IPS-18a (cell line): Measurements from ENCODE around the gene GOLPH3.

Experiments
- H3K27ac ChIP-seq: one replicate; pipeline ENCODE4 v1.5.1; 2013; ENCODE audit warnings: low read length
- H3K27me3 ChIP-seq: one replicate; pipeline ENCODE4 v1.6.1; 2013; ENCODE audit warnings: mild to moderate bottlenecking, low read length; ENCODE audit not compliant: control insufficient read depth, insufficient read depth
- H3K36me3 ChIP-seq: one replicate; pipeline ENCODE4 v1.6.1; 2013; ENCODE audit warnings: low read depth, low read length; ENCODE audit not compliant: control insufficient read depth
- H3K4me1 ChIP-seq: one replicate; pipeline ENCODE4 v1.6.1; 2013; ENCODE audit warnings: low read depth, low read length; ENCODE audit not compliant: control insufficient read depth
- H3K4me3 ChIP-seq: one replicate; pipeline ENCODE4 v1.5.1; 2013; ENCODE audit warnings: low read length
- H3K9ac ChIP-seq: one replicate; pipeline ENCODE4 v1.6.1; 2013; ENCODE audit warnings: mild to moderate bottlenecking, low read length, moderate library complexity
- H3K9me3 ChIP-seq: one replicate; pipeline ENCODE4 v1.6.1; 2013; ENCODE audit warnings: low read depth, low read length; ENCODE audit not compliant: control insufficient read depth

The GOLPH3 gene

DNA sequence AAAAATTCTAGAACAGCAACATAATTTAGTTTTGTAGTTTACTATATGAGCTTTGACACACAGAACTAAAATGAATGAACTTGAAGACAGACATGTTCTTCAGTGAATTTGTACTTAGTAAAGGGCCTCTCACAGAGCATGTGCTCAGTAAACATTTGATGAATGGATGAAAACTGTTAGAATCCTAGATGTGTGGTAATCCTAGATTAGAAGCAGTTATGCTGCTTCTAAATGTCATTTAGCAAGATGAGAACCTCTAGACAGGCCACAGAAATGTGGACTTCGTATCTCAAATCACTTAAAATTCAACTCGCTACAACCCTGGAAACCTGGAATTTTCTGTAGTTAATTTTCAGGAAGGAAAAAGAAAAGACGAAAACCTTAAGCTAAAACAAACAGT lies 8.5 kb downstream of the GOLPH3 start:
- no peak overlapping the region for H3K9ac ChIP-seq
- no peak overlapping the region for H3K4me3 ChIP-seq
- H3K9me3 ChIP-seq: no peaks in the 10 kb centered on the region
- H3K4me1 ChIP-seq: no peaks in the 10 kb centered on the region
- peaks cover 35% of the 10 kb centered on the region for H3K36me3 ChIP-seq
- H3K27me3 ChIP-seq: no peaks in the 10 kb centered on the region
- H3K27ac ChIP-seq: no peak overlapping the region

DNA sequence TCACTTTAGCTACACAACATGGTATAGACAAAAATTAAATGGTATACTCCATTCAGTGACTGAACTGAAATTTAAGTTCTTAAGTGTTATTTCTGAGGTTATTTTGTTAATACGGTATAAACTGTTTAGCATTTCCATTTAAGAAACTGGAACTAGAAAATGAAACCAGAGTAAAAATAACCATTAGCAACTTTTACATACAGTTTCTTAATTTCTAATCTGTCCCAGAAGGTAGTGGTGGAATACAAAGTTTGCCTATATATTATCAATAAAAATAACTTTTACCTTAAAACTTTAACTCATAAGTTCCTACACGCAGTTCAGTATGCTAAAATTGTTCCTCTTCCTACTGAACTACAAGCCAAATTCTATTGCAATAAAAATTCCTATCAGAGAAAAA lies 10.3 kb downstream of the GOLPH3 start:
- Histone ChIP-seq H3K4me1 (no peaks in the 10 kb centered on the region), H3K27ac (no peak overlapping the region), H3K36me3 (peaks cover 20% of the 10 kb centered on the region), H3K4me3 (no peak overlapping the region), H3K9ac (no peak overlapping the region), H3K9me3 (no peaks in the 10 kb centered on the region), H3K27me3 (no peaks in the 10 kb centered on the region)

DNA sequence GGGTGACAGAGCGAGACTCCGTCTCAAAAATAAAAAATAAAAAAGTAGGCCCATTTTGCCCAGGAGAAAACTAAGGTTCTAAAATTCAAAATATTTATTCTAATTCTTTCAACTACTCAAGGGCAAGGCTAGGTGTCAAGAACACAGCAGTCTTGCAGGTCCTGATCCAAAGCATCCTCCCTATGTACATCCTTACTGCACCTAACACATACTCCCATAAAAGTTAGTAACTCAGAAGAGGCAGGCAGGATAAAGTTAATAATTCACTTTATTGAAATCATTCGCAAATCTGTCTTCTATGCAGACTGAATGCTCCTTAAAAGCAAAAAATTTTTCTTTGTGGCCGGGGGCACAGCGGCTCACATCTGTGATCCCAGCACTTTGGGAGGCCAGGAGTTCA lies 11.1 kb downstream of the GOLPH3 start:
- H3K36me3 ChIP-seq: peaks cover 13% of the 10 kb centered on the region
- H3K9ac ChIP-seq: no peak overlapping the region
- no peaks in the 10 kb centered on the region for H3K27me3 ChIP-seq
- no peak overlapping the region for H3K4me3 ChIP-seq
- peaks cover 4% of the 10 kb centered on the region for H3K4me1 ChIP-seq
- no peaks in the 10 kb centered on the region for H3K9me3 ChIP-seq
- H3K27ac ChIP-seq: no peak overlapping the region

DNA sequence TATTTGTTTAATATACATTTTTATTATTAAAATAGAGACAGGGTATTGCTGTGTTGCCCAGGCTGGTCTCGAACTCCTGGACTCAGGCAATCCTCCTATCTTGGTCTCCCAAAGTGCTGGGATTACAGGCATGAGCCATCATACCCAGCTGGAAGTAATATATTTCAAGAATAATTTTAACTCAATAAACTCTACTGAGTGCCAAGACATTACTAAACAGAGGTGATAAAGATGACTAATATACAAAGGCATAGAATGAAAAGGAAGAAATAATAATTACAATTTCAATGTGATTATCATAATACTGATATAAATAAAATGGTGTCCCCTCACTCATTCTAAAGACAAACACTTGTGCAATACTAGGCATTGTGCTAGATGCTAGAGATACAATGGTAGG lies 13.9 kb downstream of the GOLPH3 start:
- Histone ChIP-seq H3K4me1 (peaks cover 9% of the 10 kb centered on the region), H3K9ac (no peak overlapping the region), H3K36me3 (no peaks in the 10 kb centered on the region), H3K4me3 (no peak overlapping the region), H3K27me3 (no peaks in the 10 kb centered on the region), H3K9me3 (no peaks in the 10 kb centered on the region), H3K27ac (no peak overlapping the region)

DNA sequence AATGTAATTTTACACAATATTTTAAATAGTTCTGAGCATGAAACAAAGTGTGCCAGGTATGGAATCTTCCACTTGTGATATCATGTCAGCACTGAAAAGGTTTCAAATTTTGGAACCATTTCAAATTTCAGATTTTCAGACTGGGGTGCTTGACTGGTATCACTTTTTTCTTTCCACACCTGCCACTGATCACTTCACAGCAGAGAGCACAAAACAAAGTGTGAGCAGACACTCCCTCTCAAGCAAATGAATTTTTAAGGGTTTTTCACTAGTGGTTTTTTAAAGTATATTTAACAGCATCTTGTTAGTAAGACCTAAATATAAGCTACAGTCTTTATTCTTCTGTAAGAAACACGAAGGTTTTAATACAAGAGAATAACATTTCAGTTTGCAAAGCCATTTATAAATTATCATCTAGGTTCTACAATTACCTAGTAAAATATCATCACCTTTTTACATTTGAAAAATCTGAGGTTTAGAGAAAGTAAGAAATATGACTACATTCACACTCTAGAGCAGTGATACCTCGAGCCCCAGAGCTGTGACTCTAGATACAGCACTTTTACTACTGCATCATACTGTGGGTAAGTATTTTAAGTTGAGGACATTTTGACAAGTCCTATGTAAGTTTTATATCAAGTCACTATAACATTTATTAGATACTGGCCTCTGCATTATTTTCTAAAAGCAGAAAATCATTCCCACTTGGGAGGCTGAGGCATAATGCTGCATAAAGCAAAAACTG lies 14.6 kb downstream of the GOLPH3 start:
- no peak overlapping the region for H3K27ac ChIP-seq
- H3K4me1 ChIP-seq: peaks cover 9% of the 10 kb centered on the region

DNA sequence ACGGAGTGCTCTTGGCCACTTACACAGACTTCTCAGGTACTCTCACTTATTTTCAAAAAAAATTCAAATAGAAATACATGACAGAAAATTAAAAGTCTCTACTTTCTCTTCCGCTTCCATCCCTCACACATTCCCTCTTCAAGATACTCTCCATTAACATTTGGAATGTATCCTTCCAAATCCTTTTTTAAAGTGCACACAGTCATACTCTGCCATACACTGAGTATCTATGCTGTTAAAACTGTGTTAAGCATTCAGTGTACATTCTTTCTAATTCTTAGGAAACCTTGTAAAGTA lies 15.5 kb downstream of the GOLPH3 start:
- Histone ChIP-seq H3K27ac (no peak overlapping the region), H3K36me3 (no peaks in the 10 kb centered on the region), H3K27me3 (no peaks in the 10 kb centered on the region), H3K4me3 (no peak overlapping the region), H3K9ac (no peak overlapping the region), H3K4me1 (peaks cover 9% of the 10 kb centered on the region), H3K9me3 (no peaks in the 10 kb centered on the region)

More for the DNA sequence above, 14.6 kb downstream of the GOLPH3 start:
- H3K9me3 ChIP-seq: no peaks in the 10 kb centered on the region
- H3K27me3 ChIP-seq: no peaks in the 10 kb centered on the region
- no peak overlapping the region for H3K4me3 ChIP-seq
- no peak overlapping the region for H3K9ac ChIP-seq
- H3K36me3 ChIP-seq: no peaks in the 10 kb centered on the region

DNA sequence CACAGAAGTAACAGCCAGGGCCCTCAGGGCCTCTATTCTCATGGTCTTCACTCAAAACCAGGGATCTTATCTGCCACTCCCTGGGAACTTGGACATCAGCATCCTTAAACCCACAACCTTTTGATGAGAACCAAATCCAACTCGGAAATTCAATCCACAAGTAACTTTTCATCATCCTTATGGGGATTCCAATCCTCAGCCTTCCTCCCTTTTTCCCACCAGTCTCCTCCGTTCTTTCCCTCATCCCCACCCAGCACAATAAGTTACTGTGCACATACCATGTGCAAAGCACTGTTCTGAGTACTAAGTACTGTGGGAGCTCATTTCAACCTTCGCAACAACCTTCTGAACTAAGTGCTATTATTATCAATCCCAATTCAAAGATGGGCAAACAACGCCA lies 17.0 kb downstream of the GOLPH3 start:
- H3K27ac ChIP-seq: no peak overlapping the region
- H3K36me3 ChIP-seq: no peaks in the 10 kb centered on the region
- H3K27me3 ChIP-seq: no peaks in the 10 kb centered on the region
- no peak overlapping the region for H3K4me3 ChIP-seq
- H3K9me3 ChIP-seq: no peaks in the 10 kb centered on the region
- H3K4me1 ChIP-seq: peaks cover 9% of the 10 kb centered on the region
- no peak overlapping the region for H3K9ac ChIP-seq

DNA sequence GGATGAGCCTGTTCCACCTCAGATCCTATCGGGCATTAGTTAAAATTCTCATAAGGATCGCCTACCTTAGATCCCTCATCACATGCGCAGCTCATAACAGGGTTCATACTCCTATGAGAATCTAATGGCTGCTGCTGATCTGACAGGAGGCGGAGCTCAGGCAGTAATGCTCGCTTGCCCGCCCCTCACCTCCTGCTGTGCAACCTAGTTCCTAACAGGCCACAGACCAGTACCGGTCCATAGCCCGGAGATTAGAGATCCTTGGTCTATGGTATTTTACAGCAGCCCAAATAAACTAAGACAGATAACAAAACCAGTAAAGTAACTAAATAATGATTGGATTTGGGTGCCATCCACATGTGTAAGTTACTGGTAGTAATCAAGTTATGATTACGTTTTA lies 17.5 kb downstream of the GOLPH3 start:
- H3K4me1 ChIP-seq: peaks cover 9% of the 10 kb centered on the region
- H3K36me3 ChIP-seq: no peaks in the 10 kb centered on the region
- no peak overlapping the region for H3K4me3 ChIP-seq
- H3K9me3 ChIP-seq: no peaks in the 10 kb centered on the region
- H3K27ac ChIP-seq: no peak overlapping the region
- H3K27me3 ChIP-seq: no peaks in the 10 kb centered on the region
- H3K9ac ChIP-seq: no peak overlapping the region

DNA sequence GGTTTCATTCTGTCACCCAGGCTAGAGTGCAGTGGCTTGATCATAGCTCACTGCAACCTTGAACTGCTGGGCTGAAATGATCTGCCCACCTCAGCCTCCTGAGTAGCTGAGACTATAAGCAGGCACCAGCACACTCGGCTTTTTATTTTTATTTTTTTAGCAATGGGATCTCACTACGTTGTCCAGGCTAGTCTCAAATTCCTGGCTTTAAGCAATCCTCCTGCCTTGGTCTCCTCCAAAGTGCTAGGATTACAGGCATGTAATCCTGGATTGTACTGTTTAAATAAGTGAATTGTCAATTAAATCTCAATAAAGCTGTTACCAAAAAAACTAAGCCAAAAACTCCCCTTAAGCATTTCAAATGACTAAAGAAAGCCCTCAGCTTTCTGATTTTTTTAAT lies 18.9 kb downstream of the GOLPH3 start:
- Histone ChIP-seq H3K36me3 (no peaks in the 10 kb centered on the region), H3K27me3 (no peaks in the 10 kb centered on the region), H3K4me1 (peaks cover 9% of the 10 kb centered on the region)

DNA sequence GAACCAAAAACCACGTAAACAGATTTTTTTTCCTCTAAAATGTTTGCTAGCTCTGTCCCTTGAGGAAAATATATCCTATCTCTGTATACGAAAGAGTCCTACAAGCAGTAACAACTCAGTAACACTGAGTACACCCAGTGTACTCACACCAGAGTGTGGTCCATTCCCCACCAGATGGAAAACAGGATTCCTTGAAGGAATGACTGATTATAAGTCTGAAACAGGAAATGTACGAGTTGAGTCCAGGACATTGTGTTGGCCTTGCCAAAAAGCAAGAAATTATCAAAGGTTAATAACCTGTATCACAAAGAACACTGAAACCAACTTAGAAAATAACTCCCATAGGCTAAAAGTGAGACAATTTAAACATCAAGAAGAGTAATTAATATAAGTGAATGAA lies 20.4 kb downstream of the GOLPH3 start:
- no peak overlapping the region for H3K27ac ChIP-seq

More for the DNA sequence above, 18.9 kb downstream of the GOLPH3 start:
- H3K9me3 ChIP-seq: no peaks in the 10 kb centered on the region
- H3K4me3 ChIP-seq: no peak overlapping the region
- H3K9ac ChIP-seq: no peak overlapping the region
- no peak overlapping the region for H3K27ac ChIP-seq

DNA sequence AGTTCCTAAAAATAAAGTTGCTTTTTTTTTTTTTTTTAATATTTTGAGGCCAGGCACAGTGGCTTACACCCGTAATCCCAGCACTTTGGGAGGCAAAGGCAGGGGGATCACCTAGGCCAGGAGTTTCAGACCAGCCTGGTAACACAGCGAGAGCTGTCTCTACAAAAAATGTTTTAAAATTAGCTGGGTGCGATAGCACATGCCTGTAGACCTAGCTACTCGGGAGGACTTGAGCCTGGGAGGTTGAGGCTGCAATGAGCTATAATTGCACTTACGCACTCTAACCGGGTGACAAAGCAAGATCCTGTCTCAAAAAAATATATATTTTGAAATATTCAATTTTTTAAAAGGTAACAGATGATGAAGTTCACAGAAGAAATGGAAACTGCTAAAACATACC lies 22.9 kb downstream of the GOLPH3 start:
- no peaks in the 10 kb centered on the region for H3K36me3 ChIP-seq
- H3K9ac ChIP-seq: no peak overlapping the region
- no peak overlapping the region for H3K27ac ChIP-seq
- H3K27me3 ChIP-seq: no peaks in the 10 kb centered on the region
- H3K4me1 ChIP-seq: no peaks in the 10 kb centered on the region
- no peaks in the 10 kb centered on the region for H3K9me3 ChIP-seq
- H3K4me3 ChIP-seq: no peak overlapping the region

More for the DNA sequence above, 20.4 kb downstream of the GOLPH3 start:
- no peaks in the 10 kb centered on the region for H3K36me3 ChIP-seq
- H3K4me3 ChIP-seq: no peak overlapping the region
- H3K9ac ChIP-seq: no peak overlapping the region
- no peaks in the 10 kb centered on the region for H3K27me3 ChIP-seq
- H3K4me1 ChIP-seq: peaks cover 9% of the 10 kb centered on the region
- H3K9me3 ChIP-seq: no peaks in the 10 kb centered on the region

DNA sequence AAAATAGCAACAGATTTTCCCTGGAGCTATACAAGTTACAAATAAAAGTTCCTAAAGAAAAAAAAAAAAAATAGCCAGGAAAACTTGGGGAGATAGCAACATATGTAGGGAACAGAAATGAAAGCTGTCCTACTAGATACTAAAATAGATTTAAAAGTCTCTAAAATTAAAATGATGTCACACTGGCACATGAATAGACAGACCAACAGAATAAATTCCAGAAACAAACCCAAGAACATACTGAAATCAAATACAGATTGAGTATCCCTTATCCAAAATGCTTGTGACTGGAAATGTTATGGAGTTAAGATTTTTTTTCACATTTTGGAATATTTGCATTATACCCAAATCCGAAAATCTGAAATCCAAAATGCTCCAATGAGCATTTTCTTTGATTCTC lies 23.8 kb downstream of the GOLPH3 start:
- no peaks in the 10 kb centered on the region for H3K27me3 ChIP-seq
- H3K9ac ChIP-seq: no peak overlapping the region
- H3K9me3 ChIP-seq: no peaks in the 10 kb centered on the region
- H3K4me1 ChIP-seq: no peaks in the 10 kb centered on the region
- no peak overlapping the region for H3K27ac ChIP-seq
- H3K4me3 ChIP-seq: no peak overlapping the region
- no peaks in the 10 kb centered on the region for H3K36me3 ChIP-seq
